ENCODE measurements around the gene HDAC4.

Gene HDAC4

GRCh38 chr2:239146011-239146641 is 254.7 kb downstream of the HDAC4 start:
- DNase-seq, result no peak

DNA sequence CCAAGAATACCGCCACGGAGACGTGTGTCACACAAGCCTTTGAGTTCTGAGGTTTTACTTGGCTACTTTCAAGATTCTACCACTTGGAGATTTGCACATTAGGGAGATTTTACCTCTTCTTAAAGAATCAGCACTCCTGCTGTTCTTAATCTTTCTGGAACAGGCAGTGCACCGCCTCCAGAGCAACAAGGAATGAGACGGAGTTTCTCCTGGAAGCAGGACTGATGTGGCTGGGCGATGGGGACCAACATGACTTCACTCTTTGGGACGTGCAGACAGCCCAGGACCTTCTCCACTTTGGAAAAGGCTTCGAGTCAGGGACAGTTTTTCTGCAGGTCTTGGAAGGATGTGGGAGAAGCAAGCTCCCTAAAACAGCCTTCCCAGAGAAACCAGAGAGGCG is 255.2 kb downstream of the HDAC4 start:
- no peak for DNase-seq

DNA sequence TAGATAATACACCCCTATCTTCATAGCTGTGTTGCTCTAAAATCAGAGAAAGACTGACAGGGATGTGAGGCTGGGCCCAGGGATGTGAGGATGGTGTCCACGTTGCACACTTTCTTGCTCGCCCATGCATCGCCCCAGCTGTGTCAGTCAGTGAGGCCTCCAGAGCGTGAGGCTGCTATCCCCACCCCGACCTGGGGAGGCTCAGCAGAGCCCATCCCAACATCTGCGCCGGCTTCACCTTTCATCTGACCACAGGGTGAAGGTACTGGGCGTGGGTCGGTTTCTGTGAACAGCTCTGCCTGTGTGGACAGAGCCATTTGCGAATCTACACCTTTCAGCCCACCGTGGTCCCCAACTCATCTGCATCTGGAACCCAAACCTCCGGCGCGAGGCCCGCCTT is 255.7 kb downstream of the HDAC4 start:
- no peak for DNase-seq

GRCh38 chr2:239144713-239144999 is 256.2 kb downstream of the HDAC4 start:
- no peak for DNase-seq

GRCh38 chr2:239143858-239144712 is 256.7 kb downstream of the HDAC4 start:
- DNase-seq, result peak; percentile 24 to 27

DNA sequence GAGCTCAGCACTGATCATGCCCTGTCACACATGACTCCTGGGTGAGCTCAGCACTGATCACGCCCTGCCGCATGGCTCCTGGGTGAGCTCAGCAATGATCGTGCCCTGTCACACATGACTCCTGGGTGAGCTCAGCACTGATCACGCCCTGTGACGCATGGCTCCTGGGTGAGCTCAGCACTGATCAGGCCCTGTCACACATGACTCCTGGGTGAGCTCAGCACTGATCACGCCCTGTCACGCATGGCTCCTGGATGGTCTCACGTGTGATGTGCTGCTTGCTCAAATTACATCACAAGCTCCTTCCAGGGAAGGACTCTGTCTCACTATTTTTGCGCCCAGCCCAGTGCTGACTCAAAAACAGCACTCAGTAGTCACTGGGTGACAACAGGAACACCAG is 258.0 kb downstream of the HDAC4 start:
- DNase-seq, result no peak

DNA sequence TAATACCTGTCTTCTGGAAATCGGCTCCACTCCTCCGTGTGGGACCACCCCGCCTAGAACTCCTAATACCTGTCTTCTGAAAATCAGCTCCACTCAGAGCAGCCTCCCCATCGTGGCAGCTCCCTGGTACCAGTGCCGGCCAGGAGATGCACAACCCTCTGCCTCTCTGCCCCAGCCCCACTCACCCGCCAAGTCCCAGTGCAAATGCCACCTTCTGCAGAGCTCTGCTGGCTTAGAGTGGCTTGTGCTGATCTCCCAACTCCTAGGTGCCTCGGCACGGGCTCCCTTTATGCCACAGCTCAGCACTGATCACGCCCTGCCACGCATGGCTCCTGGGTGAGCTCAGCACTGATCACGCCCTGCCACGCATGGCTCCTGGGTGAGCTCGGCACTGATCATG is 258.5 kb downstream of the HDAC4 start:
- no peak for DNase-seq

DNA sequence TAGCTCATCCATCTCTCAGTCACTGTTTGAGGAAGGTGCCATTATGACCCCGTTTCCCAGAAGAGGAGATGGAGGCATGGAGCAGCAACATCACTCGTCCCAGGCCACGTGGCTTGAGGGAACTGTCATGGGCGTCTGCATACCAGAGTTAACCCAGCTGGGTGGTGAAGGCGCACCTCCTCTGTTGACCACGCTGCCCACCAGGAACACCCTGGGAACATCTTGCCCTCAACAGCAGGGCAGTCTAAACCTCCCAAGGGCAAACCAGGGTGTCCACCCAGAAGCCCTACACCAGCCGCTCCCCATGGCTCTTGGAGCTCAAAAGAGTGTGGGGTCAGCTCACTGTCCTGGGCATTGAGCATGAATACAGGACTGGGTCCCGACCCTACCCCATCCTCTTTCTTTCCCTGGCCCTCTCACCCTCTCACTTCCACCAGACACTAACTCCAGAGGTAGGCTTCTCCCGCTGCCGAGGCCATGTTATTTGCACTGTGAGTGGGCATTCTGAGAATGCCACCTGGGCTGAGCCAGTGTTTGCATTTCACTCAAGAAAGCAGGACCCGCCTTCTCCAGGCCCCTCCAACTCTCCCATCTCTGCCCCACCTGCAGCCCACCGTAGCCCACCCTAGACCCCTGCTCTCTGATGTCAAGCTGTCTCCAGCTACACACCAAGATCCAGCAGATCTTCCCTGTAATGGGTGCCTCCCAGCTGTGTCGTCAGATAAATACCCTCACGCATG is 259.6 kb downstream of the HDAC4 start:
- DNase-seq, result no peak

DNA sequence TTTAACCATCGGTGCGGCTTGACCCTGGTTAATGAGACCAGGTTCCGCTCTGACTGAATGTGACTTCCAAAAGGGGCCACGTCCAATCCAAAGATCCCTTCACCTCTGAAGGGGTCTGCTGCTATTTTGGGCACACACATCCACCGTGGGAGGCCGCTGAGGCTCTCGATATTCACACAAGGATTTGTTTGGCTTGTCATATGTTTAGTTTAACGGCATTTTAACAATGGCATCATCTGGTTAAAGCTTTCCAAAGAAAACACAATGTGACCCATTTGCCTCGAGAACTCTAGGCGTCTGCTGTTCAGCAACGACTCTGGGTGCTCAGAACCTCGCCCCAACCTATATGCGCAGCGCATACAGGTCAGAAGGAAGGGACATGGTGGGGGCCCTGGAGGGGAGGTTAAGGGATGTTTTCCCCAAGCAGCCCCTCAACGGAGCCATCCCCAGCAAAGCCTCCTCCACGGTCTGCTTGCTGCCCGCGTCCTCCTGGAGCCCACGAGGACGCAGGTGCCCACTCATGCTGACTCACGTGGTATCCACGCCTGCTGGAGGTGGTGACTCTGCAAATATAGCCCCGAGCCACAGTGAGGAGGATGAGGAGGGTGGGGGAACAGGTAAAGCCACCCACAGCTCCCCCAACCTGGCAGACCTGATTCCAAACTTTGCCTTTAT is 260.3 kb downstream of the HDAC4 start:
- DNase-seq, result no peak

DNA sequence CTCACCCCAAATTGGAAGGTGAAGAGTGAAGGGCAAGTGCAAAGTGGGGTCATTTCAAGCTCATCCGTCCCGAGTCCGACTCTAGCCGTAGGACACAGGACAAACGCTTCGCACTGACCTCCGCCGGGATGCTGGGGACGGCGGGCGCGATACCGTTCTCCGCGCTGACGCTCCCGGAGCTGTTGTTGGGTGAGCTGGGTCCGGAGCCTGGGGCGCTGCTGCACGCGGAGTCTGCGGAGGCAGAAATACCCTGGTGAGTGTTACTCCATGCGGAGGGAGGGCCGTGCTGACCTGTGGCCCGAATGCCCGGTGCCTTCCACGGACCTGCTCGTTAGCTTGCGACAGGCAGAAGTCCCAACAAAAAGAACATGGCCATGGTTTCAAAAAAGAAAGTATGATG is 261.3 kb downstream of the HDAC4 start:
- no peak for DNase-seq

- no peak for DNase-seq
Measured at GRCh38 chr2:239139101-239139500, 261.7 kb downstream of the HDAC4 start.

- no peak for DNase-seq
Measured at GRCh38 chr2:239138610-239139009, 262.2 kb downstream of the HDAC4 start.

GRCh38 chr2:239137898-239138283 is 262.9 kb downstream of the HDAC4 start:
- DNase-seq, result no peak

DNA sequence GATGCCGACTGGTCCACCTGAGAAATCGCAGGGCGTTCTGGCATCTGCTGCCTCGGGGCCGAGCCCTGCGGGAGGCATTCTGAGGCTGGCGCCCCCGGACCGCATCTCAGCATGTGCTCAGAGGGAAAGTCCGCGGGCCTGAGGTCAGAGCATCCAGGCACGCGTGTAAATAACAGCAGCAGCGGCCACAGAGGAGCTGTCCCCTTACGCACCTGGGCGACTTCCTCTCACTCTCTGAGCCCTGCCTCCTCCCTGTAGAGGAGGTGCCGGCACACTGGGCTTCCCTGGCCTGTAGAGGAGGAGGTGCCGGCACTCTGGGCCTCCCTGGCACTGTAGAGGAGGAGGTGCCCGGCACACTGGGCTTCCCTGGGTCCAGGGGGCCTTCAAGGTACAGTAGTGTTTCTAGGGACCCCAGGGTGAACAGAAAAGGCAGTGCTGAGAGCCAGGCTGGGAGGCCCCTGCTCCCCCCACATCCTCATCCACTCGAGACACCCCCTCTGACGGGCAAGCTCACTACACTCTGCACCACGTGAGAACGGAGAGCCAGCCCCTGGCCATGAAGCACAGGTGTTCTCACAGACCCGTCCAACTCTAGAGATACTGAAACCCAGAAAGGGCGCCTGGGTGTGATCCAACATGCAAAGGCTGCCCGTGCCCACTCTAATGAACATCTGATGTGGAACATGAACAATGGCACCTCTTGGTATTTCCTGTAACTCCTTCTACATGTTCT is 263.5 kb downstream of the HDAC4 start:
- no peak for DNase-seq

- DNase-seq, result no peak
Measured at GRCh38 chr2:239136762-239137161, 264.1 kb downstream of the HDAC4 start.

DNA sequence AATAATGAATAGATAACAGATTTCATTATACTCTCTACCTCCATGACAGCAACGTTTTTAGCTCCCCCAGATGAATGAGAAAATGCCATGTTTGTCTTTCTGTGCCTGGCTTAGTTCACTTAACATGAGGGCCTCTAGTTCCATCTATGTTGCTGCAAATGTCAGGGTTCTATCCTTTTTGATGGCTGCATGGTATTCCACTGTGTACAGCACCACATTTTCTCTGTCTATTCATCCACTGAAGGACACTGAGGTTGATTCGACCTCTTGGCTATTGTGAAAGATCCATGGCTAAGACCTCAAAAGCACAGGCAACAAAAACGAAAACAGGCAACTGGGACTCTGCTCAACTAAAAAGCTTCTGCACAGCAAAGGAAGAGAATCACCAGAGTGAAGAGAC is 264.6 kb downstream of the HDAC4 start:
- no peak for DNase-seq

- no peak for DNase-seq
Measured at GRCh38 chr2:239135531-239135930, 265.3 kb downstream of the HDAC4 start.

- DNase-seq, result no peak
Measured at GRCh38 chr2:239133945-239134570, 266.8 kb downstream of the HDAC4 start.

- DNase-seq, result no peak
Measured at GRCh38 chr2:239132786-239133185, 268.0 kb downstream of the HDAC4 start.

- DNase-seq, result no peak
Measured at GRCh38 chr2:239132156-239132709, 268.6 kb downstream of the HDAC4 start.

GRCh38 chr2:239131521-239131920 is 269.3 kb downstream of the HDAC4 start:
- no peak for DNase-seq

DNA sequence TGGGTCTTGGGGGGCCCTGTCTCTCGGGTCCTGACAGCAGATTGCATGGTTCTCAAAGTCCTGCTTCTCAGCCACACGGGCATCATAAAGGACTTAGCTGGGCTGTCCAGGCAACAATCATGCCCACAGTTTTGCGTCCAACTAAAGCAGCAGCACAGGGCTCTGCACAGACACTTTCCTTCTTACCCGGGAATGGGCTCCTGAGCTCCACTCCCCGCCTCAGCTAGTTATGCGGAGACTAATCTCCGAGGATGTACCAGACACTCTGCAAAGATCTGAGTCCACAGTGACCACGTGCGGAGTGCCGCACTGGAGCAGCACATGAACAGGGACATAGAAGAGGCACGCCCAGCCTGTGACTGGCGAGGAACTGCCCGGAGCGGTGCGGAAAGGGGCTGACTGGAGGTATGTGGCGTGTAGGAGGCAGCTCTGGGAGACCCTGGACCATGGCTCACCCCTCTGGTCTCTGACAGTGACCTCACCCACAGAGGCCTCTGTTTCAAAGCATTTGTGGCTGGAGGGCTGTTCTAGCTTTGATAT is 270.0 kb downstream of the HDAC4 start:
- no peak for DNase-seq

Measured in stimulated activated CD4-positive, alpha-beta T cell treated with anti-CD3 and anti-CD28 coated beads, Interleukin-2, amount 100 ng/mL, for 24 hours (primary cell).